Colon (tissue), 2 donors: ENCODE measurements around the gene TSPAN4.

Experiments
- FAIRE-seq: peaks from 2 replicates; lab custom pipeline; 2012; peaks lifted over from hg19 to GRCh38; lab: Jason Lieb, UNC
- donor health status: control.
- donor health status: control.

Gene TSPAN4

DNA sequence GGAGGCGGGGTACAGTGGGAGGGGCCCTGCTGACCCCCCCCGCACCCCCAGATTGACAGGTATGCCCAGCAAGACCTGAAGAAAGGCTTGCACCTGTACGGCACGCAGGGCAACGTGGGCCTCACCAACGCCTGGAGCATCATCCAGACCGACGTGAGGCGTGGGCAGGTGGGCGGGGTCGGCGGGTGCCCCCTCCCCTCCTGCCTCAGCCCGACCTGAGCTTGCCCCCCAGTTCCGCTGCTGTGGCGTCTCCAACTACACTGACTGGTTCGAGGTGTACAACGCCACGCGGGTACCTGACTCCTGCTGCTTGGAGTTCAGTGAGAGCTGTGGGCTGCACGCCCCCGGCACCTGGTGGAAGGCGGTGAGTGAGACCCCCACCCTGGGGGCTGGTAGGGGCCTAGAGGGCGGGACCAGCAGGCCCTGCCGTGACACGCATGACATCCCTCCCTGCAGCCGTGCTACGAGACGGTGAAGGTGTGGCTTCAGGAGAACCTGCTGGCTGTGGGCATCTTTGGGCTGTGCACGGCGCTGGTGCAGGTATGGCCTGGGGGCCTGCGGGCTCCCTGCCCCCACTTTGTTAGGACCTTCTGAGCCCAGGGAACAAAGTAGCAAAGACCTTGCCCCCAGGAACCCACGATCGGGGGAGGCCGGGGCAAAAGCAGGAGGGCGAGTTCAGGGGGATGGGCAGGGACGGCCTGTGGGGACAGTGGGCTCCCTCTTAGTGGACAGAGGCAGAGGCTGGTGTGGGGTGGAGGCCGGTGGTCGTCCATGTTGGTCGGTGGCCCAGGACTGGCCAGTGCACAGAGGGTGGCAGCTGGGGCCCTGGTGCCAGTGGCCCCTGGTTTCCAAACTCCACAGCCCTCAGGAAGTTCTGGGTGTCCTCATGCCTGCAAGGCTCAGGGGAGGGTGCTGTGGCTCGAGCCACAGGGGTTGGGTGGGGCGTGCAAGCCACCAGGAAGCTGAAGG, 23.1 kb downstream of the TSPAN4 start:
- FAIRE-seq: no peak

DNA sequence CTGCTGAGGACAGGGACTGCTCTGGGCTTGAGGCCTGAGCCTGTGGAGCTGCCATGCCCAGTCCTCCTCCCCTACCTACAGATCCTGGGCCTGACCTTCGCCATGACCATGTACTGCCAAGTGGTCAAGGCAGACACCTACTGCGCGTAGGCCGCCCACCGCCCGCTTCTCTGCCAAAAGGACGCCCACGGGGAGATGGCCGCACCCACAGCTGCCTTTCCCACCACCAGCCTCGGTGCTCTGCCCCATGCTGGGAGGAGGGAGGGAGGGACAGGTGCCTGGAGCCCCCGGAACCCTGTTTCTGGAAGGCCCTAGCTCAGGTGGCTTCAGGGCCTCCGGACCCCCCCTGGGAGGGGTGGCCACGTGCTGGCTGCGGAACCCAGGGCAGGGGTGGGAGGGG, 23.8 kb downstream of the TSPAN4 start:
- no peak for FAIRE-seq

DNA sequence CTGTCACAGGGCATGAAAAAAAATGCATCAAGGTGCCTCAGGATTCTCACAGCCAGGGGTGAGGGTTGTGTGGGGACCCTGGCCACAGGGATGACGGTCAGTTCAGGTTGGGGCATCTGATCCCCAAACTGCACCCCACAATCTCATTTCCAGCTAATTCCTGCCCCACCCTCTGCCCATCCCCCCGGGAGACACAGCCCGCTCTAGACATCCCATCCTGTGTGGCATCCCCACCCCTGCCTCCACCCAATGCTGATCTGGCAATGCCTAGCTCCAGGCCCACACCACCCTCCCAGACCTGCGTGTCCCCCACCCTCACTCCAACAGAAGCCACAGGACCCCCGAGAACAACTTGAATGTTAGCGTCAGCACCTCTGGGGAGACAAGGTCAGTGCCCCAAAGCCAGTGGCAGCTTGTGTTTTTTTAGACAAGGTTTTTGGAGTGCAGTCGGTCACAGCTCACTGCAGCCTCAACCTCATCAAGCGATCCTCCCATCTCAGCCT, 25.3 kb downstream of the TSPAN4 start:
- no peak for FAIRE-seq

- FAIRE-seq: no peak
Measured at GRCh38 chr11:868394-868793, 25.7 kb downstream of the TSPAN4 start.

DNA sequence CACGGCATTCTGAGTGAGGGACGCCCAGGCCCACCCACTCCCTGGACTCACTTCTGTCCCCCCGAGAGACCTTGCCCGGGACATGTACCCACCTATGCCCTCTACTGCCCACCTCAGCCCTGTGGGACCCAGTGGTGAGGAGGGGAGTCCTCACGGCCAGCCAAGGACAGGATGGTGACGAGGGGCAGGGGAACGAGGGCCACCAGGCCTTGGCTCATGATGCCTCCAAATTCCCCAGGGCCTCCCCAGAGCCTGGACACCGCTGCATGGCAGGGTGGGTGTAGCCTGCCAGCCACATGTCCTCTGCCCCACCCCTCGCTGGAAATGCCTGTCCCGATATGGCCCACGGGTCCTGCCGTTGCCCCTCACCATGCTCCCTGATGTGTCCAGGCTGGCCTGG, 26.1 kb downstream of the TSPAN4 start:
- FAIRE-seq: no peak

GRCh38 chr11:869399-870126, 26.9 kb downstream of the TSPAN4 start:
- FAIRE-seq: no peak

GRCh38 chr11:870127-870413, 27.4 kb downstream of the TSPAN4 start:
- FAIRE-seq: no peak

DNA sequence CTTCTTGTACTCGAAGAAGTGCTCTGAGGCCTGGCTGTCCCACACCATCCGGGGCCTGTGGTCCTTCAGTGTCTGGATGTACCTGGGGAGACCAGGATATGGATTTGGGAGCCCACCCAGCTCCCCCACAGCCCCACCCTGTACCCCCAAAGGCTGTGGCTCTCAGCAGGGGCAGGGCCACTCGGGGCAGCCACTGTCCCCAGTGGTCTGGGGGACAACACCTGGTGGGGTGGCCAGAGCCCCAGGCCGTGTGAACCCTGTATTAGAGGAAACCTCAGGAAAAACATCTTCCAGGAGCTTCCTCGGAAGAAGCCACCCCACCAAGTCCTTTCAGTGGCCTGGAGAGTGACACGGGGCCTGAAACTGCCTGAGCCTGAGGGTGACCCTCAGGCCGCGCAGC, 27.8 kb downstream of the TSPAN4 start:
- no peak for FAIRE-seq

DNA sequence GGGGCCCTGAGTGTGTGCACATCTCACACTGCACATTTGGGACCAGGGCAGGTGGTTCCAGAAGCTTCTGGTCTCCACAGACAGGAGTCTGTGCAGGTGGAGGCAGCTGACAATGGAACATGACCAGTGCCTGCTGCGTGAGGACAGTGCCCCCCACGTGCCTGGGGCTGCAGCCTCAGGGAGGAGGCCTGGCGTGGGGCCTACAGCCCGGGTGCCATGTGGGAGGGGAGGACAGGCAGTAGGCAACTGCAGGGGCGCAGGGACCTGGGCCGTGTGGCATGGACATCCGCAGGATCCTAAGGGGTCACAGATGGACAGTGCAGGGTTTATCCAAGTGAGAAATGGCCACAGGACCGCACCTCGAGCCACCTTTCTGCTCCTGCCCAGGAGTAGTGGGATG, 28.8 kb downstream of the TSPAN4 start:
- FAIRE-seq: no peak

DNA sequence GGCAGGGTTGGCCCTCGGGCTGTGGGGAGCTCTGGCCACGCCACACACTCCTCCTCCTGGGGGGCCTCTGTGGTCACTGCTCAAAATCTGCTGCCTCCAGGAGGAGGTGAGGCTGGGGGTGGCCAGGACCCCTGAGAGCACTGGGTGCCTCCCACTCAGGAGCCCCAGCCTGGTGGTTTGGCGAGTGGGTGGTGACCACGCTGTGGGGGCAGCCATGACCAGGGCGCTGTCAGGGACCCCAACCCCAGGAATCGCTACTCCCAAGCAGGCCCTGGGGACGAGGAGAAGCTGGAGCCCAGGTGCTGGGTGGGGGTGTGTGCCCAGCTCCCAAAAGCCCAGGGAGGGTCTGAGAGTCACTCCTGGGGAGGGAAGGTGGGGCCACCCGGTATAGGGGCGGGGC, 30.1 kb downstream of the TSPAN4 start:
- FAIRE-seq: no peak

DNA sequence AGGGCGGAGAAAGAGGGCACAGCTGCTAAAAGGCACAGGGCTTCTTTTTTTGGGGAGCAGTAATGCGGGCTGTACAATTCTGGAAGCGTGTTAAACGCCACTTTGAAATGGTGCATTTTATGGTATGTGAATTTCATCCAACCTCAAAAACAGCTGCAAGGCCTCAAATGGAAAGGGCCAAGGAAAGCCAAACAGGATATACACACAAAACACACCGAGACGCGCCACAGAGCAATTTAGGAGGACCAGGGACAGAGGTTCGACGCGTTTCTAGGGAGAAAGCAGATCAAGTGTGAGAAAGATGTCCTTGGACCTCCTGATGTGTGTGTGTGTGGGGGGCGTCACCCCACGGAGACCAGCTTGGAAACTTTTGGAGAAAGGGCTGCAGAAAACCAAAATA, 31.1 kb downstream of the TSPAN4 start:
- FAIRE-seq: no peak

- no peak for FAIRE-seq
Measured at GRCh38 chr11:875203-875602, 32.6 kb downstream of the TSPAN4 start.

DNA sequence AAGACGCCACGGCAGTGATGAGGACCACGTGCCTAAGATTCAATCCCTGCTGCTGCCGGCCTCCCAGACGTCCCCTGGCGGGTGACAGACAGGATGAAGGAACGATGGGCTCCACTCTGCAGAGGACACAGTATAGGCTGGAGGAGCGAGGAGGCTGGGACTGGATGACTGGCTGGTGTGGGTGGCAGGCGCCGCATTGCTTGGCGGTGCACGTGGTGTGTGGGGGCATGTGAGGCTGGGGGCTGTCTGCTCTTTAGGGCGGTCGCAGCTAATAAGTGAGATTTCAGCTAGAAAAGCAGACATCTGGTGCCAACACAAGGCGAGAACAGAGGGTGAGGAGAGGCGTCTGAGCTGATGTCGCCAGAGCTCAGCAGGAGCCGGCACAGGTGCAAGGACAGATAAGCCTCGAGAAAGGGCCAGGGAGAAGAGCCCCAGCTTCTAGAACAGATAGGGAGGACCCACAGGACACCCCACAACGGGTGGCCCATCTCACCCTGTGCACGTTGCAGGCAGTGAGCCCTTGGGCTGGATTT, 33.2 kb downstream of the TSPAN4 start:
- no peak for FAIRE-seq

GRCh38 chr11:876545-876944, 33.9 kb downstream of the TSPAN4 start:
- no peak for FAIRE-seq

DNA sequence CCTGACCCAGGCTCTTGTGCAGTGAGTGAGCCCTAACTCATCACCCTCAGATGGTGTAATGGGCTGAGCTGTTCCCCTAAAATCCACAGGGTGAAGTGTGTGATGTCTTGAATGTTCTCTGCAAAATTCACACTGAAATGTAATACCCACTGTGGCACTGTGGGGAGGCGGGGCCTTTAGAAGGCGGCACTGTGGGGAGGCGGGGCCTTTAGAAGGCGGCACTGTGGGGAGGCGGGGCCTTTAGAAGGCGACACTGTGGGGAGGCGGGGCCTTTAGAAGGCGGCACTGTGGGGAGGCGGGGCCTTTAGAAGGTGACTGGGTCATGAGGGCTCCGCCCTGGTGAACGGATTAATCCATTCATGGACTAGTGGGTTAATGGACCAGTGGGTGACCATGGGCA, 34.9 kb downstream of the TSPAN4 start:
- FAIRE-seq: no peak

GRCh38 chr11:880447-880846, 37.8 kb downstream of the TSPAN4 start:
- FAIRE-seq: no peak

- no peak for FAIRE-seq
Measured at GRCh38 chr11:882596-882995, 39.9 kb downstream of the TSPAN4 start.

DNA sequence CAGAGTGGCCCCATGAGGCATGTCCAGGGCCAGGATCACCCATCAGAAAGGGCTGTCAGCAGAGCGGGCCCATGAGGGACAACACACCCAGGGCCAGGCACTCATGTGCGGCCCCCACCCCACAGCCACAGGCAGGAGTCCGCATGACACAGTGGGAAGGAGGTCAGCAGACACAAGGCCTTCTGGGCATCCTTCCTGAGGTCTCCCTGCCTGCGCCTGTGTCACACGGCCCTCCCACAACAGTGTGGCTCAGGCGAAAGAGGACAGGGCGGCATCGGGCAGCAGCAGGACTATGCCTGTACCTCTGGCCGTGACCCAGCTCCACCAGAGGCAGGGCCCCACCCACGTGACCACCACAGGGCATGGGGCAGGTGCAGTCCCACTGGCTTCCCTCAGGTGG, 40.9 kb downstream of the TSPAN4 start:
- no peak for FAIRE-seq

GRCh38 chr11:884578-885070, 42.0 kb downstream of the TSPAN4 start:
- FAIRE-seq: no peak

- no peak for FAIRE-seq
Measured at GRCh38 chr11:886568-886967, 43.9 kb downstream of the TSPAN4 start.

DNA sequence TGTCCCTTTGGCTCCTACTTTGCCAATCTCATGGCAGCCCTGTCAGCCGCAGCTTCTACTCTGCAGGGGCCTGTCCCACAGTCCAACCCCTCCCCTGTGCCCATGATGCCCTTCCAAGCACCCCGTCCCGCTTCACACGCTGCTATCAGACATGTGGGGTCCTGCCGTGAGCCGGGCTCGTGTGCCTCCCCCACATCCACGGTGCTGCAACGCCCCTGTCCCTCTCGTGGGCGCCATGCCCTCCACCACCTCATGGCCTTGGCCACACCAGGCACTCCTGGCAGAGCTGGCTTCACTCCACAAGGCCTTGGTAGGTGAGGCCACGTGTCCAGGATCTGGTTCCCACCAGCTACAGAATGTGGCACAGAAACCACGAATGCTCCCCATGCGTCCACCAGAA, 44.9 kb downstream of the TSPAN4 start:
- FAIRE-seq: no peak

GRCh38 chr11:888310-889212, 45.9 kb downstream of the TSPAN4 start:
- no peak for FAIRE-seq
